Measurements from ENCODE around the gene ELMO1. TPM values are rescaled to one million over a fixed set of nuclear protein-coding genes. Genes with fewer than 3 reads are reported as not detected.

ELMO1 gene
- total and polyA plus RNA-seq, 2 of the 13 experiments (the other 11 are each of a cell fraction or from before 2014, with no cell fraction given), result 0.11 to 0.17 TPM

GRCh38 chr7:36969376-36969775, 479.3 kb downstream of the ELMO1 start:
- DNase-seq (ENCODE audit: low spot score) (no peak), FAIRE-seq (no peak), ATAC-seq (no peak)
- H3K79me2 ChIP-seq (ENCODE audit: insufficient read depth, low read length), result no peaks in the 10 kb centered on the region
- no peaks in the 10 kb centered on the region for H3K9me3 ChIP-seq (ENCODE audit: low read length)
- no peaks in the 10 kb centered on the region for H4K20me1 ChIP-seq (ENCODE audit: insufficient read depth, low read length)
- no peak overlapping the region for H3K4me3 ChIP-seq (replicated peaks in 1 of 3; ENCODE audit: insufficient read depth in 1 of 3, low read depth in 2 of 3, low read length in 3 of 3)
- H3K4me2 ChIP-seq (ENCODE audit: low read depth, low read length), result no peak overlapping the region
- H3K36me3 ChIP-seq (replicated peaks in 1 of 2; ENCODE audit: control insufficient read depth in 1 of 2, insufficient read depth in 2 of 2, low read length in 2 of 2), result no peaks in the 10 kb centered on the region
- H3K27ac ChIP-seq (ENCODE audit: extremely low read length, insufficient read depth, low read length), result no peak overlapping the region
- no peak overlapping the region for H2AFZ ChIP-seq (ENCODE audit: low read length)
- TF ChIP-seq CC2D1A (CRISPR knock-in tag; IDR thresholded peaks at IDR 0.05) (no peak), PHF20 (CRISPR knock-in tag; IDR thresholded peaks at IDR 0.05) (no peak), ZNF841 (CRISPR knock-in tag; IDR thresholded peaks at IDR 0.05; ENCODE audit: borderline replicate concordance) (no peak), ZFX (CRISPR knock-in tag; IDR thresholded peaks at IDR 0.05; ENCODE audit: low read depth) (no peak), TCF7L2 (IDR thresholded peaks at IDR 0.05; ENCODE audit: low read depth, low read length) (no peak), ZNF546 (CRISPR knock-in tag; conservative IDR thresholded peaks at IDR 0.05) (no peak), MTA1 (CRISPR knock-in tag; IDR thresholded peaks at IDR 0.05; ENCODE audit: borderline replicate concordance) (no peak), EP300 (IDR thresholded peaks at IDR 0.05; ENCODE audit: low read depth in 2 of 2, low read length in 2 of 2) (no peak), EP300 (CRISPR knock-in tag; IDR thresholded peaks at IDR 0.05; ENCODE audit: borderline replicate concordance) (no peak), JUND (CRISPR knock-in tag; IDR thresholded peaks at IDR 0.05) (no peak)
- no TSS peak for BruUV-seq (replicated peaks)
- CTCF ChIA-PET (ENCODE audit: low intra/inter-chr PET ratio, low total read pairs), result interaction anchor here (3.2 to 3.8 kb wide), 2 partner anchors 212 to 229 kb away, joined by 18 to 52 read pairs; no protein-coding TSS in a partner anchor
- POLR2A ChIA-PET, result no interaction called here
- intact Hi-C loops (cut with micrococcal nuclease; ENCODE audit: unreplicated experiment) (no loop called here), in situ Hi-C loops (cut with HindIII; ENCODE audit: extremely low pct_ligation_motif_present, low pct_unique_long_range_greater_than_20kb) (loop anchor here (25.0 kb wide), 1 partner anchor 507 kb away; no protein-coding TSS in a partner anchor)
- no peak overlapping the region for H3K9ac ChIP-seq (ENCODE audit: insufficient read depth, low read depth, low read length)
- peaks cover 53% of the 10 kb centered on the region for H3K4me1 ChIP-seq (ENCODE audit: insufficient read depth, low read length)
- no peaks in the 10 kb centered on the region for H3K27me3 ChIP-seq (ENCODE audit: control insufficient read depth in 1 of 2, insufficient read depth in 2 of 2, low read length in 2 of 2)

Data from HepG2 (cell line).